Fibroblast of skin of left quadriceps (primary cell): Measurements from ENCODE around the gene OR56A5.

Experiments
- DNase-seq, 2 experiments: peaks; one replicate each; pipeline ENCODE4 v3.0.0-alpha.2; 2013; ENCODE audit warnings: low read depth in 2 of 2

The OR56A5 gene

GRCh38 chr11:5933116-5933515, 35.2 kb downstream of the OR56A5 start:
- no peak for DNase-seq

- DNase-seq: no peak
These were observed 35.6 kb downstream of the OR56A5 start for GRCh38 chr11:5932671-5933070.

DNA sequence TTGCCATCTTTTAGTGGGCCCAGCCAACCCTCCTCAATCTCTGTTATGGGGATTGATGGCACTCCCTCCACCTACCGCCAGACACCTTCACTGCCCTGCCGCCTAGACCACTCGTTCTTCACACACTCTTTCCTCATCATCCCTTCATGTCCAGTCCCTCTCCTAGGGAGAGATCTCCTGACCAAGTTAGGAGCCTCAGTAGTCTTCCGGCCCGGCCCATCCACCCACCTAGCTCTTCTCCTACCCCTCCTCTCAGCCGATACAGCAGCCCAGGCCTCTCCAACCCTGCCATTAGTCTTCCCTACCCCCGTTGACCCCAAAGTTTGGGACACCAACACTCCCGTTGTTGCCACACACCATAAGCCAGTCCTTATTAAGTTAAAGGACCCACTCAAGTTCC, 37.2 kb downstream of the OR56A5 start:
- no peak for DNase-seq

- no peak for DNase-seq
These were observed 37.7 kb downstream of the OR56A5 start for GRCh38 chr11:5930614-5931013.

- DNase-seq: no peak
These were observed 38.5 kb downstream of the OR56A5 start for GRCh38 chr11:5929571-5930368.

DNA sequence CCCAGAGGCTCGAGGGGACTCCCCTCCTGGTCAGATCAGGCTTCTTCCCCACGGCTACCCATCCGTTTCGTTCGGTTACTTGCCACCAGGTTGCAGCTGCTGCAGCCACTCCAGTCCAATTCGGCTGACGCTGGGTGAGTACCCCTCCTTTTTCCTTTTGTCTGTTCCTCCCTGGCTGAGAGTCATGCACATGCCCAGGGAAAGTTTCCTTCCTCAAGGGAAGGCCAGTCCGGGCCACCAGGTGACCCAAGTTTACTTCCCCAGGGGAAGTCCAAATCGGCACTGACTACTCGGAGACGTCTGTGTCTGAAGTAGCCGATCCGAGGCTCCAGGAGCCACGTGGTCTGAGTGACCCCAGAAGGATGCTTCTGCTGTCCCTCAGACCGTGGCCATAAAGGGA, 39.5 kb downstream of the OR56A5 start:
- DNase-seq: no peak

DNA sequence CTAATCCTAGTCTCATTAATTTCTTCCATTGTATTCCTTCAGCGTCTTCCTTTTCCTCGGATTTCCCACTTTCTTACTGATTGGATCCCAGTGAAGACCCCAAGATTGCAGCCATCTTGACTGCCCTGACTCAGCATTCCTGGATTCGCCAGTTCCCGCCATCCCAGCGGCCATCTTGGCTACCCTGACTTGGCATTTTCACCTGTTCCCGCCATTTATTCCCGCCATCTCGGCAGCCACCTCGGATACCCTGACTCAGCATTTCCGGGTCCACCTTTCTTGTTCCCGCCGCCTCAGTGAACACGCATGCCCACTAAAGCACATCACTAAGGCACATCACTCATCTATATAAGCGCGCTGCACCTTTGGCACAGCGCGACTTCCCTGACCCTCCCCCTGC, 40.0 kb downstream of the OR56A5 start:
- DNase-seq: no peak

DNA sequence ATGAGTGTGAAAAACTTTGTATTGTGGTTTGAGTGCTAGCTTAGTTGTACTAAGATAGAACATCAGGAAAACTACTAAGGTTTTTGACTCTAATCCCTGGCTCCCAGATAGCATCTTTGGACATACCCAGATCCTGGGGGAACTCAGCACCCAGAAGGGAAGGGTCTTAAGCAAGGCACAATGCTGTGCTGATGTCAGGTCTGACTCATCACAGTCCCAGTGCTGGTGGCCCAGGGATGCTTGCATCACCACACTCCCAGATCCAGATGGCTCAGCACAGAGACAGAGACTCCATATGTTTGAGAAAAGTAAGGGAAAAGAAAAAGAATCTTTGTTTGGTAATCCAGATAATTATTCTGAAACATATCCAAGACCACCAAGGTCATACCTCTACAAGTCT, 44.5 kb downstream of the OR56A5 start:
- no peak for DNase-seq

GRCh38 chr11:5923427-5923776, 44.9 kb downstream of the OR56A5 start:
- no peak for DNase-seq

DNA sequence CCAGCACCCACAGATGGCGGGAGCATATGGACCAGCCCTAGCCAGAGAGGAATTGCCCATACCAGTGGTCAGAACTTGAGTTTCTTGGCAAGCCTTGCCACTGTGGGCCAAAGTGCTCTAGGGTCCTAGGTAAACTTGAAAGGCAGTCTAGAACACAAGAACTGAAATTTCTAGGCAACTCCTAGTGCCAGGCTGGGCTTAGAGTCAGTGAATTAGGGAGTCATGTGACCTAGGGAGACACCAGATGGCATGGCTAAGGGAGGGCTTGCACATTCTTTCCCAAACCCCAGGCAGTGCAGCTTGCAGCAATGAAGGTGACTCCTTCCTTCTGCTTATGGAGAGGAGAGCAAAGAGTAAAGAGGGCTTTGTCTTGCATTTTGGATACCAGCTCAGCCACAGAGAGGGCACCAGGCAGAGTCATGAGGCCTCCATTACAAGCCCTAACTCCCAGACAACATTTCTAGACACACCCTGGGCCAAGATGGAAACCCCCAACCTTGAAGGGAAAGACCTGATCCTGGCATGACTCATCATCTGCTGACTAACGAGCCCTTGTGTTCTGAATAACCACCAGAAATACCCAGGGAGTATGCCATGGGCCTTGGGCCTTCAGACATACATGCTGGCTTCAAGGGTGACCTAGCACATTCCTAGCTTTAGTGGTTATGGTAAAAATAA, 45.4 kb downstream of the OR56A5 start:
- no peak for DNase-seq
